H1 (cell line): ENCODE data around the gene NT5C1A. TPM values are rescaled to one million over a fixed set of nuclear protein-coding genes. Genes with fewer than 3 reads are reported as not detected.

ENCODE experiments used
- CTCF ChIA-PET: fragments of 300-600 bp; sonication (Branson Sonifier 250); formaldehyde crosslinking; loops from one replicate; lab custom pipeline; 2021; ENCODE audit not compliant: partially characterized antibody; lab: Charles Lee
- POLR2A ChIA-PET: fragments of 300-600 bp; sonication (Branson Sonifier 250); formaldehyde crosslinking; loops from one replicate; lab custom pipeline; 2021; ENCODE audit warnings: inconsistent platforms; ENCODE audit not compliant: partially characterized antibody; lab: Charles Lee
- DNase-seq, 2 experiments: peaks; one replicate each; pipeline versions ENCODE4 v3.0.0 to v3.0.0-alpha.2; 2010 to 2022; ENCODE audit warnings: low spot score in 2 of 2, low read depth in 1 of 2, mixed read lengths in 1 of 2
- FAIRE-seq: peaks from 2 replicates; lab custom pipeline; 2011; peaks lifted over from hg19 to GRCh38; lab: Jason Lieb, UNC
- H2AFZ ChIP-seq: 2 replicates; pipeline ENCODE4 v1.8.1; 2012; ENCODE audit warnings: low read length, inconsistent platforms
- H2AK5ac ChIP-seq: 2 replicates; pipeline ENCODE4 v1.6.1; 2013; ENCODE audit warnings: low read depth, low read length
- H2BK120ac ChIP-seq: replicated peaks from 2 replicates; pipeline ENCODE3; 2013; ENCODE audit warnings: low read depth, low read length, inconsistent platforms
- H2BK12ac ChIP-seq: 2 replicates; pipeline ENCODE4 v1.6.1; 2013; ENCODE audit warnings: low read depth, low read length
- H2BK15ac ChIP-seq: 2 replicates; pipeline ENCODE4 v1.6.1; 2013; ENCODE audit warnings: low read length
- H2BK20ac ChIP-seq: 2 replicates; pipeline ENCODE4 v1.6.1; 2013; ENCODE audit warnings: low read length
- H2BK5ac ChIP-seq: 2 replicates; pipeline ENCODE4 v1.6.1; 2013; ENCODE audit warnings: low read depth, low read length
- H3K14ac ChIP-seq: 2 replicates; pipeline ENCODE4 v1.6.1; 2013; ENCODE audit warnings: inconsistent platforms; ENCODE audit not compliant: insufficient read length
- H3K18ac ChIP-seq: 2 replicates; pipeline ENCODE4 v1.6.1; 2013; ENCODE audit warnings: low read length; ENCODE audit errors: extremely low read depth
- H3K23ac ChIP-seq: 2 replicates; pipeline ENCODE4 v1.6.1; 2013; ENCODE audit warnings: inconsistent platforms; ENCODE audit not compliant: insufficient read length
- H3K23me2 ChIP-seq: 2 replicates; pipeline ENCODE4 v1.6.1; 2013; ENCODE audit warnings: low read depth, low read length
- H3K27ac ChIP-seq: 2 replicates; pipeline ENCODE4 v1.6.1; 2011; ENCODE audit warnings: low read depth, low read length, inconsistent platforms
- H3K27me3 ChIP-seq, 4 experiments: replicated peaks in 1 of 4; 1 replicate in 1 of 4; 2 replicates in 3 of 4; pipeline versions ENCODE4 v1.6.1 to v1.8.1; 2011 to 2013; ENCODE audit warnings: low read length in 3 of 4, mild to moderate bottlenecking in 3 of 4, inconsistent platforms in 2 of 4, mixed read lengths in 2 of 4, moderate library complexity in 1 of 4; ENCODE audit not compliant: control insufficient read depth in 3 of 4, insufficient read depth in 3 of 4; ENCODE audit errors: extremely low read depth in 1 of 4
- H3K36me3 ChIP-seq, 4 experiments: 2 replicates each; pipeline versions ENCODE4 v1.6.1 to v1.8.1; 2011 to 2013; ENCODE audit warnings: mild to moderate bottlenecking in 4 of 4, low read length in 3 of 4, moderate library complexity in 2 of 4, control low read depth in 1 of 4, inconsistent platforms in 1 of 4; ENCODE audit not compliant: insufficient read depth in 4 of 4, control insufficient read depth in 2 of 4
- H3K4ac ChIP-seq: replicated peaks from 2 replicates; pipeline ENCODE3; 2013; ENCODE audit warnings: low read length, low read depth, mixed read lengths, inconsistent platforms; ENCODE audit not compliant: insufficient read length
- H3K4me1 ChIP-seq, 4 experiments: replicated peaks in 1 of 4; 1 replicate in 1 of 4; 2 replicates in 3 of 4; pipeline versions ENCODE4 v1.6.1 to v1.8.1; 2011 to 2013; ENCODE audit warnings: low read length in 3 of 4, inconsistent platforms in 2 of 4, mixed read lengths in 1 of 4; ENCODE audit not compliant: insufficient read depth in 4 of 4, control insufficient read depth in 3 of 4
- H3K4me2 ChIP-seq, 2 experiments: 2 replicates each; pipeline versions ENCODE4 v1.6.1 to v1.8.1; 2011 to 2013; ENCODE audit warnings: low read depth in 2 of 2, low read length in 2 of 2, control low read depth in 1 of 2, inconsistent platforms in 1 of 2, mild to moderate bottlenecking in 1 of 2; ENCODE audit not compliant: insufficient read depth in 1 of 2
- H3K4me3 ChIP-seq, 4 experiments: fragments of 200-600, 300-600 bp in 1 of 4; sonication (generic), shearing (Covaris generic), sonication (Bioruptor Twin) in 1 of 4; 2 replicates each; pipeline versions ENCODE4 v1.5.1 to v1.8.1; 2011 to 2016; ENCODE audit warnings: low read length in 4 of 4, low read depth in 3 of 4, control low read depth in 2 of 4, inconsistent platforms in 2 of 4, mild to moderate bottlenecking in 2 of 4, mixed read lengths in 1 of 4, moderate library complexity in 1 of 4; ENCODE audit not compliant: insufficient read depth in 2 of 4; ENCODE audit errors: extremely low read depth in 1 of 4
- H3K56ac ChIP-seq: replicated peaks from 2 replicates; pipeline ENCODE3; 2013; ENCODE audit warnings: low read depth, mild to moderate bottlenecking, mixed read lengths, low read length, inconsistent platforms; ENCODE audit not compliant: insufficient read length
- H3K79me1 ChIP-seq: 2 replicates; pipeline ENCODE4 v1.6.1; 2013; ENCODE audit warnings: low read depth, low read length, control low read depth
- H3K79me2 ChIP-seq, 2 experiments: 2 replicates each; pipeline versions ENCODE4 v1.6.1 to v1.8.1; 2012 to 2013; ENCODE audit warnings: low read length in 2 of 2, mild to moderate bottlenecking in 2 of 2, inconsistent platforms in 1 of 2; ENCODE audit not compliant: insufficient read depth in 2 of 2, control insufficient read depth in 1 of 2
- H3K9ac ChIP-seq, 4 experiments: replicated peaks in 1 of 4; 1 replicate in 1 of 4; 2 replicates in 3 of 4; pipeline versions ENCODE4 v1.6.1 to v1.8.1; 2011 to 2013; ENCODE audit warnings: low read depth in 3 of 4, low read length in 3 of 4, control low read depth in 2 of 4, mild to moderate bottlenecking in 2 of 4, moderate library complexity in 2 of 4, inconsistent platforms in 1 of 4; ENCODE audit errors: extremely low read depth in 1 of 4
- H3K9me3 ChIP-seq, 2 experiments: 2 replicates each; pipeline versions ENCODE4 v1.6.1 to v1.8.1; 2012 to 2013; ENCODE audit warnings: mild to moderate bottlenecking in 2 of 2, moderate library complexity in 2 of 2, control low read depth in 1 of 2, inconsistent platforms in 1 of 2, low read depth in 1 of 2, low read length in 1 of 2, mixed read lengths in 1 of 2; ENCODE audit not compliant: insufficient read depth in 2 of 2
- H4K20me1 ChIP-seq, 2 experiments: replicated peaks in 1 of 2; 2 replicates each; pipeline versions ENCODE3 to v1.8.1; 2011 to 2013; ENCODE audit warnings: inconsistent platforms in 2 of 2, low read length in 2 of 2, mild to moderate bottlenecking in 1 of 2; ENCODE audit not compliant: insufficient read depth in 2 of 2, control insufficient read depth in 1 of 2
- H4K5ac ChIP-seq: 2 replicates; pipeline ENCODE4 v1.6.1; 2013; ENCODE audit warnings: low read length, low read depth, mixed read lengths, inconsistent platforms; ENCODE audit not compliant: insufficient read length
- H4K8ac ChIP-seq: 2 replicates; pipeline ENCODE4 v1.8.0; 2013; ENCODE audit warnings: mild to moderate bottlenecking, moderate library complexity, low read length, inconsistent platforms; ENCODE audit not compliant: insufficient read depth; ENCODE audit errors: extremely low read depth
- H4K91ac ChIP-seq: replicated peaks from 2 replicates; pipeline ENCODE3; 2013; ENCODE audit warnings: low read length, mixed read lengths, inconsistent platforms; ENCODE audit not compliant: insufficient read length
- BACH1 ChIP-seq: IDR thresholded peaks from 2 replicates; pipeline ENCODE4 v1.6.1; 2012; ENCODE audit warnings: low read length, improper control_type of control experiment
- CEBPB ChIP-seq: IDR thresholded peaks from 2 replicates; pipeline ENCODE4 v1.6.1; 2012; ENCODE audit warnings: low read depth, low read length
- CHD1 ChIP-seq: IDR thresholded peaks from 2 replicates; pipeline ENCODE4 v1.6.1; 2012; ENCODE audit warnings: low read depth, low read length, improper control_type of control experiment
- EGR1 ChIP-seq: IDR thresholded peaks from 2 replicates; pipeline ENCODE4 v1.6.1; 2011; ENCODE audit warnings: low read depth, low read length, borderline replicate concordance
- JUND ChIP-seq: IDR thresholded peaks from 2 replicates; pipeline ENCODE4 v1.6.1; 2011; ENCODE audit warnings: mild to moderate bottlenecking, improper control_type of control experiment, low read length
- KDM5A ChIP-seq: fragments of 200-600 bp; IDR thresholded peaks from 2 replicates; pipeline ENCODE4 v1.7.1; 2012; ENCODE audit warnings: mild to moderate bottlenecking, low read length, inconsistent platforms, mixed read lengths
- SAP30 ChIP-seq: fragments of 300-600 bp; sonication (generic); IDR thresholded peaks from 2 replicates; pipeline ENCODE4 v1.7.1; 2012; ENCODE audit warnings: low read length, moderate library complexity, mild to moderate bottlenecking, inconsistent platforms; ENCODE audit not compliant: insufficient read depth, insufficient replicate concordance
- SIRT6 ChIP-seq: IDR thresholded peaks from one replicate; pipeline ENCODE4 v1.7.1; 2012; ENCODE audit warnings: low read length, inconsistent platforms
- SUZ12 ChIP-seq: fragments of 200-600 bp; sonication (generic); IDR thresholded peaks from 2 replicates; pipeline ENCODE4 v1.6.1; 2012; ENCODE audit warnings: mild to moderate bottlenecking, inconsistent platforms, low read length, moderate library complexity, mixed read lengths
- TAF7 ChIP-seq: optimal IDR thresholded peaks from 2 replicates; pipeline ENCODE3; 2011; ENCODE audit warnings: low read depth, mild to moderate bottlenecking, inconsistent platforms, low read length, moderate library complexity, borderline replicate concordance
- TEAD4 ChIP-seq: IDR thresholded peaks from 2 replicates; pipeline ENCODE4 v1.6.1; 2012; ENCODE audit warnings: low read depth, low read length, inconsistent platforms, mixed read lengths
- WGBS, 2 experiments: shearing (Covaris generic) in 1 of 2; methylation state at CpG; one replicate each; pipeline versions ENCODE4 v1.1.6 to v1.1.7; 2013 to 2015; ENCODE audit warnings: low lambda C conversion rate in 2 of 2, mixed read lengths in 2 of 2, inconsistent platforms in 1 of 2, low coverage in 1 of 2, missing lambda C conversion rate in 1 of 2; ENCODE audit not compliant: insufficient replicate concordance in 2 of 2, insufficient coverage in 1 of 2, insufficient read length in 1 of 2; ENCODE audit errors: extremely low coverage in 1 of 2, missing lambda C conversion rate in 1 of 2; 5-methylcytosine and 5-hydroxymethylcytosine counted together
- polyA plus RNA-seq, 7 experiments: library from polyadenylated mRNA; depleted of rRNA in 3 of 7; stranded (reverse) in 5 of 7; unstranded in 2 of 7; fragments of >200 nt in 5 of 7; fragments of 200-250 nt in 2 of 7; gene quantifications; 1 replicate in 5 of 7; 2 replicates in 1 of 7; 4 replicates in 1 of 7; pipeline versions ENCODE4 v1.2.1 to v1.2.3, GENCODE V29; 2011 to 2013; ENCODE audit warnings: missing spikeins in 2 of 7, mixed read lengths in 2 of 7
- total RNA-seq: library from RNA; stranded (reverse); fragmentation: NEBNext Ultra II Directional; extraction: Animal tissue kit (Norgen Biotek cat#: 25700); gene quantifications from 2 replicates; pipeline ENCODE4 v1.2.1, GENCODE V29; 2021
- TF ChIP-seq, protein P1 (sequence below), 3 experiments: IDR thresholded peaks; 1 replicate in 2 of 3; 2 replicates in 1 of 3; pipeline versions ENCODE4 v1.5.1 to v1.6.1; 2011; ENCODE audit warnings: low read length in 3 of 3, mild to moderate bottlenecking in 3 of 3, inconsistent platforms in 2 of 3, low read depth in 1 of 3, moderate library complexity in 1 of 3; ENCODE audit not compliant: insufficient read depth in 1 of 3; ENCODE audit errors: control extremely low read depth in 1 of 3

NT5C1A gene
- total and polyA plus RNA-seq, 2 of the 8 experiments (the other 6 are each of a cell fraction or from before 2014, with no cell fraction given), result not detected

- Histone ChIP-seq H3K4ac (no peak overlapping the region), H3K4me3 (no peak overlapping the region), H3K18ac (no peak overlapping the region), H2BK120ac (no peak overlapping the region), H4K5ac (no peak overlapping the region), H2AFZ (no peak overlapping the region), H3K23ac (no peak overlapping the region), H3K4me1 (peaks cover 0 to 10% (median 5%) of the 10 kb centered on the region in 4 experiments; a peak in 6 of 7 replicates), H4K8ac (no peak overlapping the region), H3K14ac (no peak overlapping the region), H2AK5ac (no peak overlapping the region), H3K27me3 (peaks cover 1 to 28% (median 16%) of the 10 kb centered on the region in 4 experiments), H3K79me2 (no peaks in the 10 kb centered on the region), H3K9ac (no peak overlapping the region), H2BK5ac (no peak overlapping the region), H3K56ac (no peak overlapping the region), H2BK20ac (no peak overlapping the region), H3K79me1 (no peaks in the 10 kb centered on the region), H3K9me3 (no peaks in the 10 kb centered on the region), H4K91ac (no peak overlapping the region), H2BK15ac (no peak overlapping the region), H2BK12ac (no peak overlapping the region), H3K23me2 (peaks cover 4% of the 10 kb centered on the region; the same call in 1 of the 2 replicates), H3K4me2 (no peak overlapping the region), H3K36me3 (no peaks in the 10 kb centered on the region), H4K20me1 (no peaks in the 10 kb centered on the region), H3K27ac (no peak overlapping the region)
- 90% methylated on average over 3 of the region's 3 CpGs; no CpG with 5 or more reads in 1 of the 2 experiments for WGBS, 2 experiments
- DNase-seq (no peak), FAIRE-seq (no peak)
- POLR2A ChIA-PET, result no interaction called here
- CTCF ChIA-PET, result interaction anchor here (1.2 to 16.5 kb wide), 5 partner anchors 11 to 58 kb away, joined by 3 to 337 read pairs (median 9); partner anchors contain the start of gene NT5C1A
- TF ChIP-seq SUZ12 (no peak), TEAD4 (no peak), BACH1 (no peak), SIRT6 (no peak), CEBPB (no peak), JUND (no peak), EGR1 (no peak), KDM5A (no peak), SAP30 (no peak), CHD1 (no peak), TAF7 (no peak)
- TF ChIP-seq, protein P1, sequence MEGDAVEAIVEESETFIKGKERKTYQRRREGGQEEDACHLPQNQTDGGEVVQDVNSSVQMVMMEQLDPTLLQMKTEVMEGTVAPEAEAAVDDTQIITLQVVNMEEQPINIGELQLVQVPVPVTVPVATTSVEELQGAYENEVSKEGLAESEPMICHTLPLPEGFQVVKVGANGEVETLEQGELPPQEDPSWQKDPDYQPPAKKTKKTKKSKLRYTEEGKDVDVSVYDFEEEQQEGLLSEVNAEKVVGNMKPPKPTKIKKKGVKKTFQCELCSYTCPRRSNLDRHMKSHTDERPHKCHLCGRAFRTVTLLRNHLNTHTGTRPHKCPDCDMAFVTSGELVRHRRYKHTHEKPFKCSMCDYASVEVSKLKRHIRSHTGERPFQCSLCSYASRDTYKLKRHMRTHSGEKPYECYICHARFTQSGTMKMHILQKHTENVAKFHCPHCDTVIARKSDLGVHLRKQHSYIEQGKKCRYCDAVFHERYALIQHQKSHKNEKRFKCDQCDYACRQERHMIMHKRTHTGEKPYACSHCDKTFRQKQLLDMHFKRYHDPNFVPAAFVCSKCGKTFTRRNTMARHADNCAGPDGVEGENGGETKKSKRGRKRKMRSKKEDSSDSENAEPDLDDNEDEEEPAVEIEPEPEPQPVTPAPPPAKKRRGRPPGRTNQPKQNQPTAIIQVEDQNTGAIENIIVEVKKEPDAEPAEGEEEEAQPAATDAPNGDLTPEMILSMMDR (IDR thresholded peaks at IDR 0.05; ENCODE audit: control extremely low read depth in 1 of 3, insufficient read depth in 1 of 3, low read depth in 1 of 3, low read length in 3 of 3), result no peak
These were observed 28.2 kb downstream of the NT5C1A start for GRCh38 chr1:39643705-39644104.
